HEK293 (cell line): ENCODE measurements around the gene CDC42SE1.

Experiments
- AEBP2 ChIP-seq: fragments of 450-650 bp; formaldehyde crosslinking; IDR thresholded peaks from 2 replicates; pipeline ENCODE4 v1.5.1; 2016; ENCODE audit warnings: missing biosample characterization, missing genetic modification characterization, borderline replicate concordance
- GLI2 ChIP-seq: fragments of 450-650 bp; formaldehyde crosslinking; IDR thresholded peaks from 2 replicates; pipeline ENCODE4; 2017; ENCODE audit warnings: missing biosample characterization, missing genetic modification characterization, low read depth, borderline replicate concordance
- GLIS1 ChIP-seq: fragments of 450-650 bp; formaldehyde crosslinking; IDR thresholded peaks from 2 replicates; pipeline ENCODE4 v1.5.1; 2016; ENCODE audit warnings: missing biosample characterization, missing genetic modification characterization
- HOXD13 ChIP-seq: sonication (generic); formaldehyde crosslinking; IDR thresholded peaks from 2 replicates; pipeline ENCODE4 v1.8.0; 2022; ENCODE audit warnings: missing genetic modification reagents, borderline replicate concordance
- KLF7 ChIP-seq: fragments of 450-650 bp; formaldehyde crosslinking; IDR thresholded peaks from 2 replicates; pipeline ENCODE4 v1.5.1; 2016; ENCODE audit warnings: missing biosample characterization, missing genetic modification characterization, borderline replicate concordance
- OSR2 ChIP-seq: fragments of 450-650 bp; formaldehyde crosslinking; IDR thresholded peaks from 2 replicates; pipeline ENCODE4 v1.5.1; 2016; ENCODE audit warnings: missing biosample characterization, missing genetic modification characterization
- ZBTB10 ChIP-seq: fragments of 450-650 bp; formaldehyde crosslinking; IDR thresholded peaks from 2 replicates; pipeline ENCODE4 v1.5.1; 2016; ENCODE audit warnings: missing biosample characterization, missing genetic modification characterization
- ZBTB11 ChIP-seq: fragments of 450-650 bp; formaldehyde crosslinking; conservative IDR thresholded peaks from 2 replicates; pipeline ENCODE4 v1.5.1; 2016; ENCODE audit warnings: low read depth, missing biosample characterization, missing genetic modification characterization
- ZBTB17 ChIP-seq: fragments of 450-650 bp; formaldehyde crosslinking; IDR thresholded peaks from 2 replicates; pipeline ENCODE4 v1.5.1; 2016; ENCODE audit warnings: missing biosample characterization, missing genetic modification characterization
- ZBTB44 ChIP-seq: fragments of 450-650 bp; IDR thresholded peaks from 2 replicates; pipeline ENCODE4 v1.5.1; 2018; ENCODE audit warnings: missing biosample characterization, mild to moderate bottlenecking, missing genetic modification characterization
- ZNF184 ChIP-seq: fragments of 450-650 bp; IDR thresholded peaks from 2 replicates; pipeline ENCODE4 v1.5.1; 2018; ENCODE audit warnings: missing biosample characterization, mild to moderate bottlenecking, missing genetic modification characterization
- ZNF19 ChIP-seq: fragments of 450-650 bp; formaldehyde crosslinking; IDR thresholded peaks from 2 replicates; pipeline ENCODE4; 2016; ENCODE audit warnings: missing biosample characterization, missing genetic modification characterization, low read depth
- ZNF2 ChIP-seq: fragments of 450-650 bp; formaldehyde crosslinking; IDR thresholded peaks from 2 replicates; pipeline ENCODE4 v1.5.1; 2016; ENCODE audit warnings: missing biosample characterization, missing genetic modification characterization
- ZNF211 ChIP-seq: fragments of 450-650 bp; formaldehyde crosslinking; IDR thresholded peaks from 2 replicates; pipeline ENCODE4 v1.5.1; 2016; ENCODE audit warnings: low read depth, missing biosample characterization, missing genetic modification characterization
- ZNF324 ChIP-seq: fragments of 450-650 bp; formaldehyde crosslinking; IDR thresholded peaks from 2 replicates; pipeline ENCODE4 v1.5.1; 2016; ENCODE audit warnings: missing biosample characterization, missing genetic modification characterization
- ZNF350 ChIP-seq: fragments of 450-650 bp; formaldehyde crosslinking; IDR thresholded peaks from 2 replicates; pipeline ENCODE4 v1.5.0; 2017; ENCODE audit warnings: missing biosample characterization, mild to moderate bottlenecking, missing genetic modification characterization
- ZNF426 ChIP-seq: fragments of 450-650 bp; formaldehyde crosslinking; IDR thresholded peaks from 2 replicates; pipeline ENCODE4 v1.5.1; 2017; ENCODE audit warnings: missing biosample characterization, missing genetic modification characterization, mild to moderate bottlenecking, inconsistent platforms, moderate library complexity
- ZNF513 ChIP-seq: fragments of 450-650 bp; IDR thresholded peaks from 2 replicates; pipeline ENCODE4 v1.5.1; 2018; ENCODE audit warnings: missing biosample characterization, missing genetic modification characterization
- ZNF558 ChIP-seq: fragments of 450-650 bp; formaldehyde crosslinking; IDR thresholded peaks from 2 replicates; pipeline ENCODE4 v1.5.1; 2016; ENCODE audit warnings: missing biosample characterization, missing genetic modification characterization
- ZNF623 ChIP-seq: fragments of 450-650 bp; formaldehyde crosslinking; IDR thresholded peaks from 2 replicates; pipeline ENCODE4 v1.5.1; 2016; ENCODE audit warnings: missing biosample characterization, missing genetic modification characterization
- ZNF624 ChIP-seq: fragments of 450-650 bp; formaldehyde crosslinking; IDR thresholded peaks from 2 replicates; pipeline ENCODE4 v1.5.1; 2017; ENCODE audit warnings: missing biosample characterization, missing genetic modification characterization
- ZNF626 ChIP-seq: fragments of 450-650 bp; sonication (Bioruptor Pico); formaldehyde crosslinking; IDR thresholded peaks from 2 replicates; pipeline ENCODE4 v1.5.1; 2018; ENCODE audit warnings: missing biosample characterization, missing genetic modification characterization, inconsistent platforms
- ZNF645 ChIP-seq: fragments of 450-650 bp; formaldehyde crosslinking; IDR thresholded peaks from 2 replicates; pipeline ENCODE4; 2016; ENCODE audit warnings: missing biosample characterization, missing genetic modification characterization
- ZNF654 ChIP-seq: fragments of 450-650 bp; formaldehyde crosslinking; IDR thresholded peaks from 2 replicates; pipeline ENCODE4 v1.5.1; 2016; ENCODE audit warnings: low read depth, missing biosample characterization, missing genetic modification characterization
- ZNF658 ChIP-seq: fragments of 450-650 bp; formaldehyde crosslinking; IDR thresholded peaks from 2 replicates; pipeline ENCODE4; 2016; ENCODE audit warnings: missing biosample characterization, missing genetic modification characterization
- ZNF664 ChIP-seq: fragments of 450-650 bp; formaldehyde crosslinking; IDR thresholded peaks from 2 replicates; pipeline ENCODE4 v1.5.1; 2016; ENCODE audit warnings: missing biosample characterization, missing genetic modification characterization
- ZSCAN23 ChIP-seq: fragments of 450-650 bp; formaldehyde crosslinking; IDR thresholded peaks from 2 replicates; pipeline ENCODE4 v1.5.1; 2016; ENCODE audit warnings: missing biosample characterization, missing genetic modification characterization

The CDC42SE1 gene

GRCh38 chr1:151008244-151009205 lies 50.9 kb downstream of the CDC42SE1 start, which contains the start of gene PRUNE1 (continued):
- 0 out of 2 replicates have a peak, but pooled peaks have one; percentile 6 for TF ChIP-seq ZBTB44
- TF ChIP-seq ZSCAN23 (tag by site-specific recombination) = no peak
- no peak for TF ChIP-seq ZNF664 (tag by site-specific recombination)
- TF ChIP-seq HOXD13 (CRISPR knock-in tag) = no peak
- no peak for TF ChIP-seq ZNF211 (tag by site-specific recombination)
- no peak for TF ChIP-seq ZNF623 (tag by site-specific recombination)
- no peak for TF ChIP-seq ZNF658 (tag by site-specific recombination)
- TF ChIP-seq ZNF19 (tag by site-specific recombination) = no peak
- peak; percentile 64; the same call in 1 of the 2 replicates for TF ChIP-seq ZNF184 (tag by site-specific recombination)
- TF ChIP-seq GLIS1 (tag by site-specific recombination) = peak; percentile 73
- peak; percentile 76; the same call in 1 of the 2 replicates for TF ChIP-seq ZNF324
- no peak for TF ChIP-seq ZNF558 (tag by site-specific recombination)
- TF ChIP-seq ZNF513 (tag by site-specific recombination) = no peak
- no peak; the same call in 1 of the 2 replicates for TF ChIP-seq OSR2 (tag by site-specific recombination)
- no peak for TF ChIP-seq ZNF624 (tag by site-specific recombination)
- TF ChIP-seq ZNF2 (tag by site-specific recombination) = peak; percentile 15; the same call in 1 of the 2 replicates
- TF ChIP-seq AEBP2 = no peak
- no peak for TF ChIP-seq ZNF654 (tag by site-specific recombination)
- TF ChIP-seq ZBTB11 = peak; percentile 35
- TF ChIP-seq ZBTB10 (tag by site-specific recombination) = peak; percentile 81
- TF ChIP-seq GLI2 (tag by site-specific recombination) = no peak
- TF ChIP-seq ZNF350 (tag by site-specific recombination) = no peak
- TF ChIP-seq ZBTB17 (tag by site-specific recombination) = peak; percentile 78
- TF ChIP-seq ZNF645 = no peak
- no peak for TF ChIP-seq KLF7 (tag by site-specific recombination)
- no peak for TF ChIP-seq ZNF426
- TF ChIP-seq ZNF626 (tag by site-specific recombination) = no peak
